Chondrocyte (in vitro differentiated cells): ENCODE results near the gene QSOX2. TPM values are rescaled to one million over a fixed set of nuclear protein-coding genes. Genes with fewer than 3 reads are reported as not detected.

Source experiments
- DNase-seq: peaks from one replicate; pipeline ENCODE4 v3.0.0; 2021; ENCODE audit warnings: mixed read lengths, low spot score
- H3K27ac Mint-ChIP-seq: one replicate; pipeline ENCODE4 v1.8.0; 2021; ENCODE audit warnings: mild to moderate bottlenecking, moderate library complexity, mixed read lengths; ENCODE audit not compliant: unreplicated experiment
- H3K27me3 Mint-ChIP-seq: 2 replicates; pipeline ENCODE4 v1.8.0; 2021; ENCODE audit warnings: low read depth, mixed read lengths
- H3K36me3 Mint-ChIP-seq: 2 replicates; pipeline ENCODE4 v1.8.0; 2021; ENCODE audit warnings: low read depth, mixed read lengths
- H3K4me1 Mint-ChIP-seq: 2 replicates; pipeline ENCODE4 v1.8.0; 2021; ENCODE audit warnings: low read depth, mild to moderate bottlenecking, mixed read lengths
- H3K4me3 Mint-ChIP-seq: one replicate; pipeline ENCODE4 v1.8.0; 2021; ENCODE audit warnings: mild to moderate bottlenecking, moderate library complexity, mixed read lengths; ENCODE audit not compliant: unreplicated experiment
- H3K9me3 Mint-ChIP-seq: 2 replicates; pipeline ENCODE4 v1.8.0; 2021; ENCODE audit warnings: low read depth, mixed read lengths
- CTCF ChIP-seq: fragments of 200-600 bp; sonication (generic); IDR thresholded peaks from 2 replicates; pipeline ENCODE4 v1.5.0; 2021; ENCODE audit warnings: antibody characterized with exemption, mild to moderate bottlenecking, moderate library complexity
- total RNA-seq: library from RNA; stranded (reverse); gene quantifications from 3 replicates; pipeline ENCODE4 v1.2.1, GENCODE V29; 2021

Gene QSOX2
- total RNA-seq, 1 donor from 2014 or later, result 14.3 TPM

DNA sequence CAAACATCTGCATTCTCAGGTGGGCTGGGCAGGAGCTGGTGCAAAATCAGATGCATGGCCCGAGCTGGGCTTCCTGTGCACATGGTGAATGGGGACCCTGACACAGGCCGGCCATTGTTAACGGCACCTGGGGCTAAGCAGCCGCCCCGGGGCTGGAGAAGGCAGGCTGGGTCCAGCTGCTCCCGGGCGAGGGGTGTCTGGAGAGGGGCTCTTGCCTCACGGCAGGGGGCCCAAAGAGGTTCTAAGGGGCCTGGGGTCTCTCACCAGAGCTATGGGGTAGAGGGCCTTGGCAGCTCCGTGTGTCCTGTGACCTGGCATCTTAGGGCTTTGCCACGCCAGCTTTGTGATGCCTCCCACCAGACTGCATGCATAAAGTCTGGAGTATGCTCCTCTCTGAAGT, 5.1 kb upstream of the QSOX2 start:
- no peak for TF ChIP-seq CTCF
- no peak for DNase-seq
- H3K4me3 Mint-ChIP-seq, result no peak overlapping the region
- peaks cover 13% of the 10 kb centered on the region for H3K4me1 Mint-ChIP-seq
- H3K27ac Mint-ChIP-seq, result no peak overlapping the region
- no peaks in the 10 kb centered on the region for H3K27me3 Mint-ChIP-seq
- H3K9me3 Mint-ChIP-seq, result no peaks in the 10 kb centered on the region
- H3K36me3 Mint-ChIP-seq, result no peaks in the 10 kb centered on the region

DNA sequence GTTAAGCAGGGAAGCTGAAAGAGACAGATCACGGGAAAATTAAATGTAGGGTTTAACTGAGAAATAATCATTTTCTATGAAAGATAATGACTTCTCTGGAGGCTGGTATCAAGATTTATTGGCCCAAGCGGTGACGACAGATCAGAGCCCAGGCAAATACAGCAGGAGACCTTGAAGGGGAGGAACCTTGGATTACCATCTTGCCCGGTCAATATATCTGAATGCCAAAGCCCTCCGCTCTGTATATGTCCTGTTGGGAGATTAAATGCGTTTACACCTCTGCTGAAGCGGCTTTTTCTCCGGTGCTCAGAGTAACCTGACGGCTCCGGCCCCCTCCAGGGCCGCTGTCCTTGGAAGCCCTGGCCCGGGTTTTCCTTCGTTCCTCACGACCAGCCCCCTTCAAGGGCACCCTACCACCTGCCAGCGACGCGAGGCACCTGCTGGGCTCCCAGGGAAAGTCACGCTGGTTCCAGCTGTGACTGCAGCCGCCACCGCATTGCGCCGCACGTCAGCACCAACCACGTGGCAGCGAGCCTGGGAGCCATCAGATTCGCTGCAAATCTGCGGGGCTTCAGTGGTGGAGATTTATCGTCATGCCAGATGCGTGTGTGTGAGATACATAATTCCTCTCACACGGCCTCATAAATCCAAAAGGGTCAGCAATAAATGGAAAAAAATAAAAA, 4.4 kb upstream of the QSOX2 start:
- Mint-ChIP-seq H3K27ac (no peak overlapping the region), H3K4me3 (no peak overlapping the region), H3K4me1 (peaks cover 9% of the 10 kb centered on the region), H3K9me3 (no peaks in the 10 kb centered on the region), H3K36me3 (no peaks in the 10 kb centered on the region), H3K27me3 (no peaks in the 10 kb centered on the region)
- no peak for TF ChIP-seq CTCF
- no peak for DNase-seq

GRCh38 chr9:136248951-136249876, 3.6 kb upstream of the QSOX2 start:
- Mint-ChIP-seq H3K9me3 (no peaks in the 10 kb centered on the region), H3K36me3 (no peaks in the 10 kb centered on the region), H3K27me3 (no peaks in the 10 kb centered on the region), H3K4me3 (no peak overlapping the region), H3K27ac (no peak overlapping the region), H3K4me1 (peaks cover 13% of the 10 kb centered on the region)
- DNase-seq, result no peak
- TF ChIP-seq CTCF, result no peak

GRCh38 chr9:136247947-136248637, 2.5 kb upstream of the QSOX2 start:
- no peaks in the 10 kb centered on the region for H3K9me3 Mint-ChIP-seq

More at GRCh38 chr9:136247947-136248637, 2.5 kb upstream of the QSOX2 start:
- DNase-seq, result no peak
- no peaks in the 10 kb centered on the region for H3K27me3 Mint-ChIP-seq
- H3K4me1 Mint-ChIP-seq, result peaks cover 23% of the 10 kb centered on the region
- H3K36me3 Mint-ChIP-seq, result no peaks in the 10 kb centered on the region
- no peak overlapping the region for H3K4me3 Mint-ChIP-seq
- TF ChIP-seq CTCF, result no peak
- H3K27ac Mint-ChIP-seq, result peak overlapping the region; percentile 63
